HG02571 (cell line): ENCODE measurements around the gene FAIM2.

ENCODE experiments used
- ATAC-seq: cut with Tn5 transposase; IDR thresholded peaks from one replicate; pipeline ENCODE4 v1.9.1; 2021; ENCODE audit warnings: mild to moderate bottlenecking, moderate library complexity; ENCODE audit not compliant: unreplicated experiment

FAIM2 gene

GRCh38 chr12:49920241-49920914, 16.7 kb upstream of the FAIM2 start:
- ATAC-seq, result no peak

GRCh38 chr12:49917788-49918173, 14.1 kb upstream of the FAIM2 start:
- ATAC-seq, result no peak

DNA sequence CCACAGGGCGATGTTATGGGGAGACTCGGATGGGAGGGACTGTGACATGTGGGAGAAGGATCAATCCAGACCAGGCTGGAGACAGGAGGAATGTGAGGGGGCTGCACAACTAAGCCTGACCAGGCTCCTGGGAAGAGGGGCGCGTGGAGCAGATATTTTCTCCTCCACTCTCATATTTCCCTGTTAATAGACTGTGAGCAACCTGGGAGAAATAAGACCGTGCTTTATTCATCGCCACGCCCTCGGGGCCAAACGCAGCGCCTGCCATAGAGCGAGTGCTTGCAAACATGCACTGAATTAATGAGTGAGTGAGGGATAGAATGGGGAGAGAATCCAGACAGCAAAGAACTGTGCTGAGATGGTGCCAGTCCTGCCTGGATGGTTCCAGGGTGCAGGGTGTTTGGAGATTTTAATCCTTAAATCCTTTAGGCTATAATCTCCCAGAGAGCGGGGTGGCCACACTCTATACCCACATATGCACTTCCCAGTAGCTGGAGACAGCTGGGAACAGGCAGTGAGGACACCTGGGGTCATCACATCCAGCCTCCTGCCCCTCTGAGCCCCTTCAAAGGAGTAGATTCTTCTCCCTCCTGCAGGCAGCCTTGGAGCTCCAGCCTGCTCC, 13.6 kb upstream of the FAIM2 start:
- ATAC-seq, result no peak

DNA sequence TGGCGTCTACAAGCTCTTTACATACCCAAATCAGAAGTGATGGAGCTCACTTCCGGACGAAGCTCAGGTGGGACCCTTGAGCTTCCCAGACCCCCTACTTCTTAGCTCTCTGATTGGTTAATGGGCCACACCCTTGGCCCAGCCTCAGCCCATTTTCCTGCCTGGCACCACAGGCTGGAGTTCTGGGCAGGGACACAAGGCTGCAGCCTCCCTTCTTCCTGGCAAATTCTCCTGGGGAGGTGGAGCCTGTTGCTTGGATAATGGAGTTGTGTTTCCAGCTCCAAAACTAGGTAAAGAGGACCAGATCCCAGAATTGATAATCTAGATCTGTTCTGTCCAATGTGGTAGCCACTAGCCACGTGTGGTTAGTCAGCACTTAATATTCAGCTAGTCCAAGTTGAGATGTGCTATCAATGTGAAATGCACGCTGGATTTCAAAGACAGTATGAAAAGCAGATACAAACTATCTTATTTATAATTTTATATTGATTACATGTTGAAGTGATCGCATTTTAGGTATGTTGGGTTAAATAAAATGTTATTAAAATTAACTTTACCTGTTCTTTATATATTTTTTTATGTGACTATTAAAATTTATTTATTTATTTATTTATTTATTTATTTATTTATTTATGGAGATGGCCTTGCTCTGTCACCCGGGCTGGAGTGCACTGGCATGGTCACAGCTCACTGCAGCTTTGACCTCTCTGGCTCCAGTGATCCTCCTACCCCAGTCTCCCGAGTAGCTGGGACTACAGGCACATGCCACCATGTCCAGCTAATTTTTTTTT, 12.6 kb upstream of the FAIM2 start:
- ATAC-seq, result no peak

DNA sequence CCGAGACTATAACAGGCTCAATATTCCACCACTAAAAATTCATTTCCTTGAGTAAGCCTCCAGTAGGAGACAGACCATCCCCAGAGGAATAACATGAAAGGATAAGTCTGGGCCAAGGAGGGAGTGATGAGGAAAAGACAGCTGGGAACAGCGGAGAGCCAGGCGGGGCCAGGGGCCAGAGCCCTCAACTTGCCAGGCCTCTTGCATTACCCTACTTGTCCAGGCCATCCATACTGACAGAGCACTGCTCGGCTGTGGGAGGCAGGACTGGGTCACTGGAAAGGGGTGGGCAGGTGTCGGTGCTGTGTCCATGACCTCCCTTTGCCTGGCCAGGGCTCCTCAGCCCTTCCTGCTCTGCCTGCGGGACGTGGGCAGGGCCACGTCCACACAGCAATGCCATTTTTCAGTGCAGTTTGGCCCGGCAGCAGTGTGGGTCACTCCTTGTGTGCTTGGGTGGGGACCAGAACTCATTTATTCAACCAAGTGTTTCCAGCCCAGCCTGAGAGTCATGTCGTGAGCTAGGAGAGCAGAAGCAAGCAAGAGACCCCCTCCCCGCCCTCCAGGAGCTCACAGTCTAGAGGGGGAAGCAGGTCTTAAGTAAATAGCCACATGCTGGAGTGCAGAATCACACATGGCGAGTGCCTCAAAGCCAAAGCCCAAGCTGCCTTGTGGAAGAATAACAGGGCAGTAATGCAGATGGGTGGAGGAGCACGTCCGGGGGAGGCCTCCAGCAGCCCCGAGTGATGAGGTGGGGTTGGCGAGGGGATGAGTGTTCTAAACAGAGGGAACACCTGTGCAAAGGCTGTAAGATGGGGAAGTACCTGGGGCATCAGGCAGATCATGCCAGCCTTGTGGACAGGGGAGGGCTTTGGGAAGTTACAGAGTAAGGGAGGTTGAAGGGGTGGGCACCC, 8.9 kb upstream of the FAIM2 start:
- ATAC-seq, result no peak

- ATAC-seq, result no peak
These were observed 7.5 kb upstream of the FAIM2 start for GRCh38 chr12:49911213-49911605.

DNA sequence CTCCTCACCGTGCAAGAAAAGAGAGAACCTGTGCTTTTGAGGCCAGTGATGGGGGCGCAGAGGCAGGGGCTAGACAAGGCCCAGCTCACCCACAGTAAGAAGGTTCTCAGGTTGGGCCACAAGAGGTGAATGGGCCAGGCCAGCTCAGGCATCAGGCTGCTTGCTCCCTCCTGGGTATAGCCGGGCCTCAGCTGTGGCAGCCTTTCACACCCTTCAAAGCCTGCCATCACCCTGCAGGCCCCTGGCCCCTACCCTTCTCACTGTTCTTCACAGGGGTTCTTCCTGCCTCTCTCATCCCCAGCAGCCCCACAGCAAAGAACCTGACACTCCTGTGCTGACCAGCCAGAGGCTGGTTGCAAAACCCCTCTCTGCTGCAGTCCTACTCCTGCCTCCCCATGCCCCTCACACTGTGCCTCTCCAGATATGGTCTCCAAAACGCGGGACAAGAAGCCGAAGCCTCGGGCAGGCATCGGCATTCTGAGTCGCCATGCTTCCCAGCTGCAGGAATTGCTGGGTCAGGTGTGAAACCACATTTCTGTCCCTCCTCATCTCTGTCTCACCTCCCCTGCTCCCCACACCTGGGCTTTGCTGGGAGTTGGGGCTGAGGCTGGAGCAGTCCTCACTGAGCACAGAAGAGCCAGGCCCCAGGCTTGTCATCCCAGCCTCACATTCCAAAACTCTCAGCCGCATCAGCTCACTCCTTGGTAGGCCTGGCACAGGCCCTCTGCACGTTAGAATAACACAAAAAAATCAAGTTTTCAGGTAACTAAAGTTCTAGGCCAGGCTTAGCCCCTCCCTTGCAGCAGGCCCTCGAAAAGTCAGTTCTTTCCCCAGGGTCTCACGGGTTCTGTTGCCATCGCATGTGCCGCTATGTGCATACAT, 6.9 kb upstream of the FAIM2 start:
- no peak for ATAC-seq

DNA sequence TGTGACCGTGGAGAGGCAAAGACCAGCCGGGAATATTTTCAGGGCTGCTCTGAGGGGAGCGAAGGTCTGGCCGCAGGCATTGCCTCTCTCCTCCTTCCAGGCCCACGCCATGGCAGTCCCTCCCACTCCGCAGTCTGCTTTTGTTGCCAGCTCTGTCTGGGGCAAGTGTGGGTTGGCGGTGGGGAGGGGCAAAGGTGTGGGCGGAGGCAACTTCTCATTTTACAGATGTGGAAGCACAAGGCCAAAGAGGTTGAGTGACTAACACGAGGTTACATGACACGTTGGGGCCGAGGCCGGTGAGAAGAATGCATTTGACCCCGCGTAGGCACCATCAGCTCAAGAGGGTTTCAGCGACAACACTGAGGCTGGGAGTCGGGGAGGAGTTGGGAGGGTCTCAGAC, 6.1 kb upstream of the FAIM2 start:
- ATAC-seq, result no peak

GRCh38 chr12:49909356-49909755, 5.7 kb upstream of the FAIM2 start:
- ATAC-seq, result no peak

- no peak for ATAC-seq
These were observed 3.7 kb upstream of the FAIM2 start for GRCh38 chr12:49907352-49907751.

DNA sequence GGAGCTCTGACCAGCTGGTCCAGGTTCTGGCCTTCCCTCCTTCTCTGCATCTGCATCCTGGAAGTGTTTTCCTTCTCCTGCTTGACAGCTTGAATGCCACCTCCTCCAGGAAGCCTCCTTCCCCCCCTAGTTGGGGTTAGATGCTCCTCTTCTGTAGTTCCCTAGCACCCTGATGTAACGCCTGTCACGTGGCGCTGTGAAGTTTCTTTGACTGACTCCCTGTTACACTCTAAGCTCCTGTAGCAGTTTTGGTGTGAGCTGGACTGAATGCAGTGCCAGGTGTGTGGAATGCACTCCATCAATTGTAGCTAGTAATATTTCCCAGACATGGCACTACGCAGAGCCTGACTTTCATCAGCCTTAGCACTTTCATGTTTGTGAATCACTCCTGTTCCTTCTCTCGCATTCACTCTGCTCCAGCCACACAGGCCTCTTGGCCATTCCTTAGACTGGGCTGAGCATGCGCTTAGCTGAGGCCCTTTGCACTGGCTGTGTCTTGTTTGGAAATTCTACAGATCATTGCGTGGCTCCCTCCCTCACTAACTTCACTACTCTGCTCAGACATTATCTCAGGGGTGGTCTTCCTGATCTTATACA, 2.1 kb upstream of the FAIM2 start:
- ATAC-seq, result no peak

- ATAC-seq, result no peak
These were observed 901 bp upstream of the FAIM2 start for GRCh38 chr12:49904601-49905000.

DNA sequence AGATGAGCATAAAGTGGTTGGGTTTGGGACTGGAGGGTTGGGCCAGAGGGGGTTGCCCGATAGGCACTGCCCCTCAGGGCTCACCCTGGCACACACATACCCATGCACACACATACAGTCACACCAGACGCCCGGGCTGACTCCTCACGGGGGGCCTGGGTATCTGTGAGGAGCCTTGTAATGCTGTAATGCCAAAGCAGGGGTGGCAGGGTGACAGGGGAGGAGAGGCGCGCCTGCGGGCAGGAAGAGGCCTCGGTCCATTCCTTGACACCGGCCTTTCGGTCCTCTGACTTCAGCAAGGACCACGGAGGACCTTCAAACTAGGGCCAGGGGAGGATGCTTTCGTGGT, 375 bp downstream of the FAIM2 start:
- ATAC-seq, result no peak

- no peak for ATAC-seq
These were observed 1.0 kb downstream of the FAIM2 start for GRCh38 chr12:49902399-49903350.

GRCh38 chr12:49901986-49902385, 1.7 kb downstream of the FAIM2 start:
- ATAC-seq, result no peak

GRCh38 chr12:49901026-49901425, 2.7 kb downstream of the FAIM2 start:
- no peak for ATAC-seq

DNA sequence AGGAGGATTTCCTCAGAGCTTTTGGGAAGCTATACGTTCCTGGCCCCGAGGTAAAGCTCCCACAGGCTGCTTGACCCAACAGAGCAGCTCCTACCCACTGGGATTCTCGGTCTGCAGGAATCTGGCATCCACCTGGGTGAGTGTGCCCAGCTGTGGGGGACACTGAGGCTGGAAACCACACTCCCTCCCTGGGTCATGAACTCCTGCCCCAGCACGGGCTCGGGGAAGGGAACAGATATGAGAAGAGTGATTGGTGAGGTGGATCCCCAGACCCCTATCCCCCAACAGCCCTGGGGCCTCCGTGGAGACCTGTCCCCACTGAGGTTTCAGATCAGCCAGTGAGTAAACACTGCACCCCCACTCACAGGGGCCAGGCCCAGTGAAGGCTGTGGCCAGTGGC, 3.3 kb downstream of the FAIM2 start:
- ATAC-seq, result no peak

GRCh38 chr12:49899921-49900320, 3.8 kb downstream of the FAIM2 start:
- ATAC-seq, result no peak
